Panc1 (cell line): ENCODE data around the gene CROT. TPM values are rescaled to one million over a fixed set of nuclear protein-coding genes. Genes with fewer than 3 reads are reported as not detected.

Source experiments
- ATAC-seq: fragments of 200-7000 bp; cut with Tn5 transposase; 2 replicates; pipeline ENCODE4 v1.9.1; 2020; ENCODE audit warnings: mild to moderate bottlenecking, moderate library complexity
- BruUV-seq: library from RNA; stranded (reverse); fragments of 400-500 nt; replicated peaks from 2 replicates; lab custom pipeline; 2021; lab: Mats Ljungman, UMichigan
- CTCF ChIA-PET: fragments of 300-600 bp; sonication (Branson Sonifier 250); formaldehyde crosslinking; loops from one replicate; lab custom pipeline; 2022; ENCODE audit warnings: antibody characterized with exemption; lab: Charles Lee
- POLR2A ChIA-PET: fragments of 300-600 bp; sonication (Branson Sonifier 250); formaldehyde crosslinking; loops from one replicate; lab custom pipeline; 2022; ENCODE audit warnings: antibody characterized with exemption; lab: Charles Lee
- DNase-seq: peaks from one replicate; pipeline ENCODE4 v3.0.0-alpha.2; 2010; ENCODE audit warnings: low read depth, low spot score
- H3K27ac ChIP-seq: 2 replicates; pipeline ENCODE4 v1.5.1; 2011; ENCODE audit warnings: mild to moderate bottlenecking, low read length, inconsistent platforms
- H3K27me3 ChIP-seq: fragments of 200-500 bp; sonication (Bioruptor generic); 2 replicates; pipeline ENCODE4 v1.6.0; 2014; ENCODE audit warnings: low read length, inconsistent platforms; ENCODE audit not compliant: control insufficient read depth, insufficient read depth
- H3K36me3 ChIP-seq: fragments of 200-500 bp; sonication (Bioruptor generic); 2 replicates; pipeline ENCODE4 v1.5.1; 2014; ENCODE audit warnings: inconsistent platforms, mild to moderate bottlenecking, low read length, moderate library complexity; ENCODE audit not compliant: control insufficient read depth, insufficient read depth
- H3K4me1 ChIP-seq: 2 replicates; pipeline ENCODE4 v1.5.1; 2011; ENCODE audit warnings: inconsistent platforms, mild to moderate bottlenecking, low read length, moderate library complexity; ENCODE audit not compliant: control insufficient read depth, insufficient read depth
- H3K4me3 ChIP-seq, 2 experiments: 2 replicates each; pipeline ENCODE4 v1.5.1; 2011 to 2012; ENCODE audit warnings: low read depth in 2 of 2, low read length in 2 of 2, mild to moderate bottlenecking in 2 of 2, inconsistent platforms in 1 of 2, moderate library complexity in 1 of 2
- H3K9me3 ChIP-seq: fragments of 200-500 bp; sonication (Bioruptor generic); 2 replicates; pipeline ENCODE4 v1.5.1; 2014; ENCODE audit warnings: low read depth, mild to moderate bottlenecking, inconsistent platforms, low read length, moderate library complexity; ENCODE audit not compliant: control insufficient read depth, insufficient read depth
- POLR2AphosphoS5 ChIP-seq: IDR thresholded peaks from 2 replicates; pipeline ENCODE4 v1.6.1; 2012; ENCODE audit warnings: mild to moderate bottlenecking, low read depth, low read length, moderate library complexity
- SIN3A ChIP-seq: IDR thresholded peaks from 2 replicates; pipeline ENCODE4 v1.6.1; 2012; ENCODE audit warnings: low read depth, mild to moderate bottlenecking, low read length, moderate library complexity, borderline replicate concordance; ENCODE audit not compliant: insufficient read depth
- TCF7L2 ChIP-seq: IDR thresholded peaks from 2 replicates; pipeline ENCODE4 v1.6.1; 2011; ENCODE audit warnings: mild to moderate bottlenecking, low read depth, low read length, inconsistent platforms
- in situ Hi-C: cut with HindIII; loops from 2 replicates; pipeline ENCODE4 v1.10.0; 2016; ENCODE audit warnings: low sequenced_read_pairs, low pct_unique_long_range_greater_than_20kb
- intact Hi-C: fragments of 100-400 bp; cut with micrococcal nuclease; formaldehyde crosslinking; loops from one replicate; pipeline ENCODE4 v1.10.0; 2022; ENCODE audit not compliant: unreplicated experiment
- total RNA-seq: library from RNA; stranded (reverse); gene quantifications from one replicate; pipeline ENCODE4 v1.2.1, GENCODE V29; 2021; ENCODE audit not compliant: unreplicated experiment
- TF ChIP-seq, protein P1 (sequence below): fragments of 450-650 bp; IDR thresholded peaks from 2 replicates; pipeline ENCODE4 v1.5.1; 2017; ENCODE audit warnings: mild to moderate bottlenecking
- TF ChIP-seq, protein P2 (sequence below), 2 experiments: IDR thresholded peaks; 2 replicates each; pipeline ENCODE4 v1.6.1; 2011 to 2012; ENCODE audit warnings: low read depth in 2 of 2, control low read depth in 1 of 2, low read length in 1 of 2, mild to moderate bottlenecking in 1 of 2, moderate library complexity in 1 of 2; ENCODE audit not compliant: insufficient read depth in 1 of 2

CROT gene
- total RNA-seq, 1 experiment from 2014 or later: 9.8 TPM

DNA sequence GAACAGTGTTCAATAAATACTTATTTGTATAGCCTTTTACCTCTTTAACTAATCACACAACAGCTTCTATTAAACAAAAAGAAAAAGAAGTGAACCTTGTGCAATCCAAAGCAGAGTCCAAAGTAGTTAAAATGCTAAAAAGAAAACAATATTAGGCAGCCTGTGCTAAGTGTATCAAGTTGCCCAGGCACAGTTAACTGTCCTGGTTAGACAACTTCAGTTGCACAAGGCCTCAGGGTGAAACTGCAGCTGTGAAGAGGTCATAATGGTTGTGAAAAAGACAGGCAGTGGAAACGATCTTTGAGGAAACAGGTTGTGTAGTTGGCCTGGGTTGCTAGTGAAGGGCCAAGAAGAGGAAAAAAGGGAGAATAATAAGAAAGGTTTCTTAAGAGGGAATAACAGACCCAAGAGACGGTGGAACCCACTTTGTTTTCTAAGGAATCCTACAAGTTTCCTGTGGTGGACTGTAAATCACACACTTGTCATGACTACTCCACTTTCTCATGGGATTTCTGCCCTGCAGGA, 6.0 kb upstream of the CROT start:
- Histone ChIP-seq H3K4me3 (no peak overlapping the region), H3K27me3 (no peaks in the 10 kb centered on the region), H3K36me3 (no peaks in the 10 kb centered on the region), H3K9me3 (no peaks in the 10 kb centered on the region), H3K27ac (no peak overlapping the region), H3K4me1 (peaks cover 5% of the 10 kb centered on the region; the same call in 1 of the 2 replicates)
- ChIA-PET CTCF (no interaction called here), POLR2A (no interaction called here)
- DNase-seq (no peak), ATAC-seq (no peak)
- TF ChIP-seq, protein P1, sequence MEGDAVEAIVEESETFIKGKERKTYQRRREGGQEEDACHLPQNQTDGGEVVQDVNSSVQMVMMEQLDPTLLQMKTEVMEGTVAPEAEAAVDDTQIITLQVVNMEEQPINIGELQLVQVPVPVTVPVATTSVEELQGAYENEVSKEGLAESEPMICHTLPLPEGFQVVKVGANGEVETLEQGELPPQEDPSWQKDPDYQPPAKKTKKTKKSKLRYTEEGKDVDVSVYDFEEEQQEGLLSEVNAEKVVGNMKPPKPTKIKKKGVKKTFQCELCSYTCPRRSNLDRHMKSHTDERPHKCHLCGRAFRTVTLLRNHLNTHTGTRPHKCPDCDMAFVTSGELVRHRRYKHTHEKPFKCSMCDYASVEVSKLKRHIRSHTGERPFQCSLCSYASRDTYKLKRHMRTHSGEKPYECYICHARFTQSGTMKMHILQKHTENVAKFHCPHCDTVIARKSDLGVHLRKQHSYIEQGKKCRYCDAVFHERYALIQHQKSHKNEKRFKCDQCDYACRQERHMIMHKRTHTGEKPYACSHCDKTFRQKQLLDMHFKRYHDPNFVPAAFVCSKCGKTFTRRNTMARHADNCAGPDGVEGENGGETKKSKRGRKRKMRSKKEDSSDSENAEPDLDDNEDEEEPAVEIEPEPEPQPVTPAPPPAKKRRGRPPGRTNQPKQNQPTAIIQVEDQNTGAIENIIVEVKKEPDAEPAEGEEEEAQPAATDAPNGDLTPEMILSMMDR: no peak
- TF ChIP-seq TCF7L2 (no peak), POLR2AphosphoS5 (no peak), SIN3A (no peak)
- TF ChIP-seq, protein P2, sequence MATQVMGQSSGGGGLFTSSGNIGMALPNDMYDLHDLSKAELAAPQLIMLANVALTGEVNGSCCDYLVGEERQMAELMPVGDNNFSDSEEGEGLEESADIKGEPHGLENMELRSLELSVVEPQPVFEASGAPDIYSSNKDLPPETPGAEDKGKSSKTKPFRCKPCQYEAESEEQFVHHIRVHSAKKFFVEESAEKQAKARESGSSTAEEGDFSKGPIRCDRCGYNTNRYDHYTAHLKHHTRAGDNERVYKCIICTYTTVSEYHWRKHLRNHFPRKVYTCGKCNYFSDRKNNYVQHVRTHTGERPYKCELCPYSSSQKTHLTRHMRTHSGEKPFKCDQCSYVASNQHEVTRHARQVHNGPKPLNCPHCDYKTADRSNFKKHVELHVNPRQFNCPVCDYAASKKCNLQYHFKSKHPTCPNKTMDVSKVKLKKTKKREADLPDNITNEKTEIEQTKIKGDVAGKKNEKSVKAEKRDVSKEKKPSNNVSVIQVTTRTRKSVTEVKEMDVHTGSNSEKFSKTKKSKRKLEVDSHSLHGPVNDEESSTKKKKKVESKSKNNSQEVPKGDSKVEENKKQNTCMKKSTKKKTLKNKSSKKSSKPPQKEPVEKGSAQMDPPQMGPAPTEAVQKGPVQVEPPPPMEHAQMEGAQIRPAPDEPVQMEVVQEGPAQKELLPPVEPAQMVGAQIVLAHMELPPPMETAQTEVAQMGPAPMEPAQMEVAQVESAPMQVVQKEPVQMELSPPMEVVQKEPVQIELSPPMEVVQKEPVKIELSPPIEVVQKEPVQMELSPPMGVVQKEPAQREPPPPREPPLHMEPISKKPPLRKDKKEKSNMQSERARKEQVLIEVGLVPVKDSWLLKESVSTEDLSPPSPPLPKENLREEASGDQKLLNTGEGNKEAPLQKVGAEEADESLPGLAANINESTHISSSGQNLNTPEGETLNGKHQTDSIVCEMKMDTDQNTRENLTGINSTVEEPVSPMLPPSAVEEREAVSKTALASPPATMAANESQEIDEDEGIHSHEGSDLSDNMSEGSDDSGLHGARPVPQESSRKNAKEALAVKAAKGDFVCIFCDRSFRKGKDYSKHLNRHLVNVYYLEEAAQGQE (IDR thresholded peaks at IDR 0.05; ENCODE audit: insufficient read depth in 1 of 2, low read depth in 2 of 2, low read length in 1 of 2): no peak
- intact Hi-C loops (no loop called here), in situ Hi-C loops (no loop called here)
- BruUV-seq: no TSS peak

DNA sequence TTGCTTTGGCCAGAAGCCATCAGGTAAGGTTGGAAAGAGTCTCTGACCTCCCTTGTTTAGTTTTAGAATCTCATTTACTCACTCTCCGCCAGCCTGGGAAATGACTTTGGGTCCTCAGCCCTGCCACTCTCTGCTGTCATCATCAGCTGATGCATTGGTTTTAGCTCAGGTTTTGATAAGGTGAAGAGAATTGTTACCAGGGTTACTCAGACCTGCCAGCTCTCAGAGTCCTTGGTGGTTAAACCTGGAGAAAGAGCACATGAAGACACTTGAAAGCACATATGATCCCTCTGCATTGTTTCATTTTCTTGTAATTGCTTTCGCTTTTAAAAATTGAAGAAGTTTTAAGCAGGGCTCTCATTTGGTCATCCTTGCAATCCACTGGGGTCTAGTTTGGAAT, 4.0 kb upstream of the CROT start:
- Histone ChIP-seq H3K27ac (no peak overlapping the region), H3K9me3 (no peaks in the 10 kb centered on the region), H3K4me3 (no peak overlapping the region), H3K27me3 (no peaks in the 10 kb centered on the region), H3K4me1 (peaks cover 10% of the 10 kb centered on the region; the same call in 1 of the 2 replicates), H3K36me3 (no peaks in the 10 kb centered on the region)
- ChIA-PET CTCF (no interaction called here), POLR2A (no interaction called here)
- in situ Hi-C loops: no loop called here
- BruUV-seq: no TSS peak
- no peak for DNase-seq
- no peak for ATAC-seq
- intact Hi-C loops: no loop called here
- TF ChIP-seq POLR2AphosphoS5 (no peak), SIN3A (no peak), TCF7L2 (no peak)
- TF ChIP-seq, protein P1: no peak
- TF ChIP-seq, protein P2 (IDR thresholded peaks at IDR 0.05; ENCODE audit: insufficient read depth in 1 of 2, low read depth in 2 of 2, low read length in 1 of 2): no peak
